Measurements from ENCODE around the gene ELK4.
A peak's percentile ranks its signal among the peaks of the same experiment; 100 is the strongest.

ELK4 gene

GRCh38 chr1:205615789-205616188, 16.0 kb downstream of the ELK4 start:
- DNase-seq (ENCODE audit: low read depth), result no peak
- H3K4me3 ChIP-seq (ENCODE audit: low read length), result no peak overlapping the region
- TF ChIP-seq CTCF (conservative IDR thresholded peaks at IDR 0.05; ENCODE audit: low read length), result no peak

GRCh38 chr1:205613854-205614412, 17.9 kb downstream of the ELK4 start:
- no peak overlapping the region for H3K4me3 ChIP-seq (ENCODE audit: low read length)
- no peak for TF ChIP-seq CTCF (conservative IDR thresholded peaks at IDR 0.05; ENCODE audit: low read length)
- no peak for DNase-seq (ENCODE audit: low read depth)

DNA sequence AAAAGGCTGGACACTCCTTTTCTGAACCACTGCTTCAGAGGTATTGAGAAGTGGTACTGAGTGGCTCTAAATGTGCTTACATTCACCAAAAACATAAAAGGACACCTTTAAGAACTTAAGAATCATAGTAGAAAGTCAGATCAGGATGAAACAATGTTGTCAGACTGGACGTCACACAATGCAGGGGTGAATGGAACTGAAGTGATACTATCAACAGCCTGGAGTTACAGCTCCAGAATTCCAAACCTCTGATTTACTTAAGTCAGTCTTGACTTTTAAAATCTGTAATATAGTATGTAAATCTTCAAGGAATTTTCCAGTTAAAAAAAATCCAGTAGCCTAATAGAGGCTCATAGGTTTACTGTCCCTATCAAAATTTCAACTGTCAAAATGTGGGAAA, 19.3 kb downstream of the ELK4 start:
- TF ChIP-seq CTCF (conservative IDR thresholded peaks at IDR 0.05; ENCODE audit: low read length), result no peak
- DNase-seq (ENCODE audit: low read depth), result no peak
- no peak overlapping the region for H3K4me3 ChIP-seq (ENCODE audit: low read length)

DNA sequence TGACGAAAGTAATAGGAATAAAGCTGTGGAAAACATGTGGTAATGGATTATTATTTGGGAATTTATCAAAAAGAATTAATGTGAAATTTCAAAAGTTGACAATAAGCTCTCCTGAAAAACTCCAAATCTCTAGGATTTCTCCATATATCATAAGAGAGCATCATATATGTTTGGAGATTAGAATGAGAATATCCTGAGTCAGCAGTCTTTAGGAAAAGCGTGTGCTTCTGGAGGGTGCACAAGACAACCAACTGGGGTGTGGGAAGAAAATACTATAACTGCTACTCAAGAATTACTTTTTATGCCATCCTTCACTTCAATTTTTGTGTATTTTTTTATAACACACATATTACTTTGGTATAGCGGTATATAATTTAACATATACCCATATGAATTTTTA, 19.7 kb downstream of the ELK4 start:
- no peak overlapping the region for H3K4me3 ChIP-seq (ENCODE audit: low read length)
- no peak for DNase-seq (ENCODE audit: low read depth)
- no peak for TF ChIP-seq CTCF (conservative IDR thresholded peaks at IDR 0.05; ENCODE audit: low read length)

- TF ChIP-seq CTCF (conservative IDR thresholded peaks at IDR 0.05; ENCODE audit: low read length), result no peak
- H3K4me3 ChIP-seq (ENCODE audit: low read length), result no peak overlapping the region
- no peak for DNase-seq (ENCODE audit: low read depth)
These were observed 20.8 kb downstream of the ELK4 start for GRCh38 chr1:205610901-205611466.

DNA sequence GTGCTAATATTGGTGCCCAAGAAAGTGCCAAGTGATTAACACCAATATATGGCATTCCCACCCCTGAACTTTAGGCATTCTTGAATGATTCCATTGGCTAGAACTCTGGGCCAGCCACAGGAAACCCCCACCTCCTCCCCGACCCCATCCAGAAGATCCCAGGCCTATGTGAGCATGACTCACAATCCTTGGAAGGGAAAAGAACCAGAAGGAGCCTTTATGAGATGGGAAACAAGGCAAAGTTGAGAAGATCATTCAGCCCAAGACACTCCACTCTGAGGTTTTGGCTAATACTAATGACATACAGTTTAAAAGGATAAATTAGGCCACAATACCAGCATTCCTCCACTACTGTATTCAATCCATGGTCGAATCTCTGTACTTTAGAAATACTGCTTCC, 21.8 kb downstream of the ELK4 start:
- no peak for TF ChIP-seq CTCF (conservative IDR thresholded peaks at IDR 0.05; ENCODE audit: low read length)
- no peak overlapping the region for H3K4me3 ChIP-seq (ENCODE audit: low read length)

DNA sequence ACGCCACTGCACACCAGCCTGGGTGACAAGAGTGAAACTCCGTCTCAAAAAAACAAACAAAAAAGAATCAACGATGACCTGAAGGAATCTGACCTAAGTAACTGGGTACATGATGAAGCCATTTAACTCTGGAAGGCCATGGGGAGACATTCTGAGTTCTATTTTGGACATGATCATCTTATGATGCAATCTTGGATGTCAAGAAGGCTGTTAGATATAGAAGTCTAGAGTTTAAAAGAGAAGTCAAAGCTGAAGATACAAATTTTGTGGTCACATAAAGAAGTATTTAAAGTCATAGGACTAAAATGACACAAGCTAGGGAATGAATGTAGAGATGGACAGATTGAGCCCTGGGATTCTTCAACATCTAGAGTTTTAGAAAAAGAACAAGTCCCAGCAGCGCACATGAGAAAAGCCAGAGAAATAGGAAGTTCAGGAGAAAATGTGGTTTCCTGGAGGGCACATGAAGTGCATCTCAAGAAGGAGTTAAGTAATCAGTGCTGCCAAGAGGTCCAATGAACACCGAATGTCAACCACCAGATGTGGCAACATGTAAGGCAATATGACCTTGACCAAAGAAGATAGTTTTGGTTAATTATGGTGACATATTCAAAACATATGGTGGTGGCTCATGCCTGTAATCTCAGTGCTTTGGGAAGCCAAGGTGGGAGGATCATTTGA, 26.8 kb downstream of the ELK4 start:
- no peak for TF ChIP-seq CTCF (conservative IDR thresholded peaks at IDR 0.05; ENCODE audit: low read length)
- peak; percentile 48 for DNase-seq (ENCODE audit: low read depth)

More for the DNA sequence above, 21.8 kb downstream of the ELK4 start:
- peak; percentile 27 for DNase-seq (ENCODE audit: low read depth)

More for the DNA sequence above, 26.8 kb downstream of the ELK4 start:
- no peak overlapping the region for H3K4me3 ChIP-seq (ENCODE audit: low read length)

Measured in AG10803 (cell line).